ENCODE data around the gene XPOT. TPM values are rescaled to one million over a fixed set of nuclear protein-coding genes. Genes with fewer than 3 reads are reported as not detected.

The XPOT gene
- total RNA-seq, 1 experiment from 2014 or later = 130 TPM

GRCh38 chr12:64427988-64428387 lies 23.8 kb downstream of the XPOT start:
- no peaks in the 10 kb centered on the region for H3K9me3 Mint-ChIP-seq
- H3K23ac ChIP-seq (ENCODE audit: insufficient read length, low read depth, low read length) = no peak overlapping the region
- no peak overlapping the region for H3K56ac ChIP-seq (ENCODE audit: insufficient read length, low read depth, low read length)
- peaks cover 2% of the 10 kb centered on the region for H4K20me1 ChIP-seq (ENCODE audit: control insufficient read depth, insufficient read depth, insufficient read length)
- H4K91ac ChIP-seq (ENCODE audit: insufficient read length, low read depth, low read length) = no peak overlapping the region
- H3K36me3 Mint-ChIP-seq (ENCODE audit: insufficient read depth in 1 of 3, low read depth in 3 of 3) = peaks cover 70 to 95% (median 94%) of the 10 kb centered on the region in 3 experiments; a peak in 6 of 7 replicates
- no CpG with 5 or more reads among the region's 1 CpG for WGBS (ENCODE audit: extremely low coverage, insufficient read length, low lambda C conversion rate)
- no peak for DNase-seq
- no peak overlapping the region for H3K4me3 Mint-ChIP-seq
- no peak overlapping the region for H3K14ac ChIP-seq (ENCODE audit: insufficient read depth, low read length)
- no peaks in the 10 kb centered on the region for H3K79me1 ChIP-seq (ENCODE audit: insufficient read depth, low read depth, low read length, poor library complexity, severe bottlenecking)
- TF ChIP-seq CTCF (conservative IDR thresholded peaks at IDR 0.05) = no peak
- H3K27me3 ChIP-seq (ENCODE audit: insufficient read depth, low read length) = no peaks in the 10 kb centered on the region
- no peak overlapping the region for H3K18ac ChIP-seq (ENCODE audit: insufficient read length, low read depth, low read length)
- no peak overlapping the region for H2BK20ac ChIP-seq (ENCODE audit: low read depth, low read length, poor library complexity, severe bottlenecking)
- H3K4me2 ChIP-seq (ENCODE audit: insufficient read depth, insufficient read length, low read length) = no peak overlapping the region
- H4K8ac ChIP-seq (replicated peaks; ENCODE audit: insufficient read length, low read depth, low read length) = no peak overlapping the region
- H3K9ac ChIP-seq (ENCODE audit: extremely low read depth, insufficient read length, low read length) = no peak overlapping the region
- H2BK5ac ChIP-seq (ENCODE audit: insufficient read length, low read length) = no peak overlapping the region
- no peak overlapping the region for H3K4ac ChIP-seq (ENCODE audit: low read depth, low read length)
- no peak overlapping the region for H2BK15ac ChIP-seq (ENCODE audit: low read depth, low read length)
- no peaks in the 10 kb centered on the region for H3K23me2 ChIP-seq (ENCODE audit: insufficient read length, low read depth, low read length, poor library complexity, severe bottlenecking)
- no peak overlapping the region for H2BK120ac ChIP-seq (ENCODE audit: low read depth, low read length, poor library complexity, severe bottlenecking)
- H3K27me3 Mint-ChIP-seq (ENCODE audit: low read depth) = no peaks in the 10 kb centered on the region
- no peaks in the 10 kb centered on the region for H3K79me2 ChIP-seq (ENCODE audit: insufficient read depth, low read length)
- H2AK5ac ChIP-seq (ENCODE audit: insufficient read length, low read length) = no peak overlapping the region
- H3K27ac ChIP-seq (ENCODE audit: insufficient read length, low read depth, low read length) = no peak overlapping the region
- no peak overlapping the region for H4K5ac ChIP-seq (ENCODE audit: insufficient read length, low read depth, low read length)
- H3T11ph ChIP-seq (ENCODE audit: low read length) = no peak overlapping the region
- H2AFZ ChIP-seq (ENCODE audit: low read length) = no peak overlapping the region
- H3K27ac Mint-ChIP-seq = no peak overlapping the region
- H3K9me3 ChIP-seq (ENCODE audit: control insufficient read depth, low read depth, low read length) = no peaks in the 10 kb centered on the region
- no peaks in the 10 kb centered on the region for H3K4me1 Mint-ChIP-seq
- H2BK12ac ChIP-seq (ENCODE audit: insufficient read length, low read depth, low read length) = no peak overlapping the region
- no peaks in the 10 kb centered on the region for H3K4me1 ChIP-seq (ENCODE audit: insufficient read depth, low read length)
